ENCODE data around the gene TNS1. TPM values are rescaled to one million over a fixed set of nuclear protein-coding genes. Genes with fewer than 3 reads are reported as not detected.

The TNS1 gene
- total RNA-seq, 1 donor from 2014 or later = 1,334 TPM

GRCh38 chr2:217791551-217791950 lies 211.2 kb downstream of the TNS1 start:
- DNase-seq (ENCODE audit: low spot score in 2 of 2) = no peak
- H3K27ac ChIP-seq = peak overlapping the region in 1 of 2 donors; percentile 20
- H3K9me3 ChIP-seq = no peaks in the 10 kb centered on the region
- H3K36me3 ChIP-seq = peaks cover 34 to 62% of the 10 kb centered on the region in 2 donors
- intact Hi-C loops (cut with DNase I) = loop anchor here (2.0 kb wide), 1 partner anchor 95 kb away; no protein-coding TSS in a partner anchor
- TF ChIP-seq, protein P1, sequence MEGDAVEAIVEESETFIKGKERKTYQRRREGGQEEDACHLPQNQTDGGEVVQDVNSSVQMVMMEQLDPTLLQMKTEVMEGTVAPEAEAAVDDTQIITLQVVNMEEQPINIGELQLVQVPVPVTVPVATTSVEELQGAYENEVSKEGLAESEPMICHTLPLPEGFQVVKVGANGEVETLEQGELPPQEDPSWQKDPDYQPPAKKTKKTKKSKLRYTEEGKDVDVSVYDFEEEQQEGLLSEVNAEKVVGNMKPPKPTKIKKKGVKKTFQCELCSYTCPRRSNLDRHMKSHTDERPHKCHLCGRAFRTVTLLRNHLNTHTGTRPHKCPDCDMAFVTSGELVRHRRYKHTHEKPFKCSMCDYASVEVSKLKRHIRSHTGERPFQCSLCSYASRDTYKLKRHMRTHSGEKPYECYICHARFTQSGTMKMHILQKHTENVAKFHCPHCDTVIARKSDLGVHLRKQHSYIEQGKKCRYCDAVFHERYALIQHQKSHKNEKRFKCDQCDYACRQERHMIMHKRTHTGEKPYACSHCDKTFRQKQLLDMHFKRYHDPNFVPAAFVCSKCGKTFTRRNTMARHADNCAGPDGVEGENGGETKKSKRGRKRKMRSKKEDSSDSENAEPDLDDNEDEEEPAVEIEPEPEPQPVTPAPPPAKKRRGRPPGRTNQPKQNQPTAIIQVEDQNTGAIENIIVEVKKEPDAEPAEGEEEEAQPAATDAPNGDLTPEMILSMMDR (IDR thresholded peaks at IDR 0.05) = no peak
- H3K27me3 ChIP-seq = no peaks in the 10 kb centered on the region
- no peak overlapping the region for H3K4me3 ChIP-seq
- peaks cover 0 to 7% of the 10 kb centered on the region in 2 donors for H3K4me1 ChIP-seq

- Histone ChIP-seq H3K27me3 (no peaks in the 10 kb centered on the region), H3K36me3 (peaks cover 41 to 62% of the 10 kb centered on the region in 2 donors), H3K27ac (peak overlapping the region; percentile 62 to 66), H3K4me1 (peaks cover 0 to 7% of the 10 kb centered on the region in 2 donors), H3K9me3 (no peaks in the 10 kb centered on the region), H3K4me3 (no peak overlapping the region)
- DNase-seq (ENCODE audit: low spot score in 2 of 2) = no peak
- TF ChIP-seq, protein P1 (IDR thresholded peaks at IDR 0.05) = no peak
- intact Hi-C loops (cut with DNase I) = loop anchor here (2.0 kb wide), 1 partner anchor 96 kb away; no protein-coding TSS in a partner anchor
These were observed 212.0 kb downstream of the TNS1 start for GRCh38 chr2:217790681-217791392.

DNA sequence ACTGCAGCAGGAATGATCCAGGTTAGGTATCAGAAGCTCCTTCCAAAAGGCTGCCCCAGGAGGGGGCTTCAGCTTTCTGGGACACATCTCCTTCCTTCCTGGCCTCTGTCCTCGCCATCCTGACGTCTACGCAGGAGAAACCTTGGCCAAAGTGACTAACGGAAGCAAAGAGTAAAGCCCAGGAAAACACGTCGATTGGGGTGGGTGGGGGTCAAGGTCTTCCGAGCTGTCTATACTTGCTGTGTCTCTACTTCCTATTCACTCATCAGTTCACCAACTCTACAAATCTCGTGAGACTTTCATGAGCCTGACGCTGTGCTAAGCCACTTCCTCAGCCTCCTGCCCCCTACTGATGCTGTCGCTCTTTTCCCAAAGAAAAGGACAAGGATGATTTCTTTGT lies 212.6 kb downstream of the TNS1 start:
- H3K27ac ChIP-seq = peak overlapping the region; percentile 62 to 66
- intact Hi-C loops (cut with DNase I) = loop anchor here (2.0 kb wide), 1 partner anchor 97 kb away; no protein-coding TSS in a partner anchor
- no peaks in the 10 kb centered on the region for H3K27me3 ChIP-seq
- peak overlapping the region in 1 of 2 donors; percentile 21 for H3K4me3 ChIP-seq
- no peaks in the 10 kb centered on the region for H3K9me3 ChIP-seq
- peaks cover 42 to 63% of the 10 kb centered on the region in 2 donors for H3K36me3 ChIP-seq
- peaks cover 0 to 7% of the 10 kb centered on the region in 2 donors for H3K4me1 ChIP-seq
- TF ChIP-seq, protein P1 (IDR thresholded peaks at IDR 0.05) = no peak
- no peak for DNase-seq (ENCODE audit: low spot score in 2 of 2)

GRCh38 chr2:217789736-217790181 lies 213.0 kb downstream of the TNS1 start:
- TF ChIP-seq, protein P1 (IDR thresholded peaks at IDR 0.05) = no peak
- intact Hi-C loops (cut with DNase I) = loop anchor here (2.0 to 5.0 kb wide), 3 partner anchors 97 to 245 kb away; no protein-coding TSS in a partner anchor
- H3K9me3 ChIP-seq = no peaks in the 10 kb centered on the region
- no peaks in the 10 kb centered on the region for H3K27me3 ChIP-seq
- H3K4me1 ChIP-seq = peaks cover 0 to 7% of the 10 kb centered on the region in 2 donors
- peak overlapping the region in 1 of 2 donors; percentile 21 for H3K4me3 ChIP-seq
- peak overlapping the region; percentile 62 to 66 for H3K27ac ChIP-seq
- peaks cover 42 to 68% of the 10 kb centered on the region in 2 donors for H3K36me3 ChIP-seq
- DNase-seq (ENCODE audit: low spot score in 2 of 2) = no peak

DNA sequence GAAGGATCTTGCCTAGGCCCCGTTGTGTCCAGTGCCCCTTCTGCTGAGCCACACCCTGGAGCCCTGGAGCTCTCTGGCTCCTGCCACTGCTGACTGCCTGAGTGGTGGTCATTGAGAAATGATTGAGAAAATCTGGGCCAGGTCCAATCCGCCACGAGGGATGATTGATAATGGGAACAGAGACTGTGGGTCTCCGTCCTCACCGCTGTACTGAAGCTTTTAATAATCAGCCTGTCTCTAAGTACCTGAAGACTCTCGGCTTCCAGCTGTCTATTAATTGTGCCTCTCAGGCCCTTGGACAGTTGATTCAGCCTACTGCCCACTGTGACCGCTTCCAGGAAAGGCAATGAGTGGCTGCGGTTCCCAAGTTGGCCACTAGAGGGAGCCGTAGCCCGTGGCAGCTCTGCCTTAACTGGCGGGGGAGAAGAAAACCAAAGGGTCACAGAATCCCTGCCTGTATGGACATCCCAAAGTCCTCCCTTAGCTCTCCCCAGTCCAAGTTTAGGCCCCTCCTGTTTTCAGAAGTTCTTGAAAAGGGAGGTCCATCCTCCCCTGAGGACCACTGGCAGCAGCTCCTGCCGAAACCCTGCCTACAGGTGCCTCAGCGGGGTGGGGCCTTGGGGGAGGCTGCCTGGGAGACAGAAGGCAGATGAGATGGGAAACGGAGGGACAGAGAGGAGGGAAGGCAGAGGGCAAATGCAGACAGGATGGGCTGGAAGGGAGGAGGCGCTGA lies 213.6 kb downstream of the TNS1 start:
- peak overlapping the region; percentile 62 to 66 for H3K27ac ChIP-seq
- DNase-seq (ENCODE audit: low spot score in 2 of 2) = peak in 1 of 2 donors; percentile 92
- H3K27me3 ChIP-seq = no peaks in the 10 kb centered on the region
- peaks cover 0 to 7% of the 10 kb centered on the region in 2 donors for H3K4me1 ChIP-seq
- intact Hi-C loops (cut with DNase I) = loop anchor here (2.0 to 5.0 kb wide), 2 partner anchors 153 to 246 kb away; no protein-coding TSS in a partner anchor
- H3K4me3 ChIP-seq = peak overlapping the region in 1 of 2 donors; percentile 21
- H3K36me3 ChIP-seq = peaks cover 42 to 69% of the 10 kb centered on the region in 2 donors
- TF ChIP-seq, protein P1 (IDR thresholded peaks at IDR 0.05) = peak; percentile 93 to 97 (median 96)
- H3K9me3 ChIP-seq = no peaks in the 10 kb centered on the region

Measured in ascending aorta (tissue), 2 donors.